NT2/D1 (cell line): ENCODE data around the gene KCNK2.

Experiments
- SUZ12 ChIP-seq: IDR thresholded peaks from 2 replicates; pipeline ENCODE4 v1.6.1; 2011; ENCODE audit not compliant: insufficient read length, insufficient read depth; ENCODE audit errors: extremely low read depth
- YY1 ChIP-seq: IDR thresholded peaks from 2 replicates; pipeline ENCODE4 v1.6.1; 2011; ENCODE audit not compliant: insufficient read length, insufficient read depth
- ZNF274 ChIP-seq: IDR thresholded peaks from 2 replicates; pipeline ENCODE4 v1.6.1; 2011; ENCODE audit warnings: mild to moderate bottlenecking, low read depth, low read length

GRCh38 chr1:215185067-215185620 lies 102.6 kb downstream of the KCNK2 start:
- no peak for TF ChIP-seq ZNF274
- no peak for TF ChIP-seq YY1
- TF ChIP-seq SUZ12, result no peak
